Iris pigment epithelial cell (primary cell): Measurements from ENCODE around the gene ASB9.
"Not testable (repeated sequence)": the region's sequence is repeated elsewhere in the genome, so short reads cannot be mapped to it uniquely, and the experiment has no call there.

Experiments used
- DNase-seq: peaks from one replicate; pipeline ENCODE4 v3.0.0-alpha.2; 2011; ENCODE audit warnings: low read depth

The ASB9 gene

DNA sequence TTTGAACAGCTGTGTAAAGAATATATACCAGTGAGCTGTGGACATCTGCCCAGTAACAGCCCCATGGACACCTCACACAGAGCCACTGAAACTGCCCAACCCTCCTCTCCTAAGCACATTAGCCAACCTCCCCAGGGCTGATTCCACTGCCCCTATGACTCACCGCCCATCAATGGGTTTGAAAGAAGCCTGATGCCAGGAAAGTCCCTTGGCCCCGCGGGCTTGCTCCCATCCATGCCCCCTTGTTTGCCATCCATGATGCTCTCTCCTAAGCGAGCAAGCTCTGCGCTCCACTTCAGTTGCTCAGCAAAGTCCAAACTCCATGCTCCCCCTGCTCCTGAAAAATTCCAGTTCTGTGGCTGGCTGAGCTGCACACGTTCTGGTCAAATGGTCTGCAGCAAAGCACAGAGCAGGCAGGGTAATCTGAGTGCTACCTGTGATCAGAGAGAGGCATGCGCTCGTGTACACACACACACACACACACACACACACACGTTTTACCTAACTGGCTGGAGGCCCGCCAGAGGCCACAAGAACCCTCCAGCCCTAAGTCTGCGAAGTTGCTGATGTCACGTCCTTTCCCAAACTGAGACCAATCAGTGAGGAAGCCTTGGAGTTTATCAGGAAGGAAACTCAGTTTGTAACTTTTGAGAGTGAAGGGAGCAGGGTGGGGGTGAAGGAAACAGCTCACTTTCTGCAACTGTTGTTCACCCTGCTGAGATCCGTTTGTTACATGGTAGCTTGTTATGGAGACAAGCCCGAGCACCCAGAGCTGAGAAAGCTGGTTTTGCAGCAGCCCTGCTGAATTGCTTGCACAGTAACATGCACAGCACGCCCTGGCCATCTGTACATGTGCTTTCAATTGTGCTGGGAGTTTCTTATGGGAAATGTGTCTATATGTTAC, at the start of gene ASB9:
TSS of gene ASB9 (minus strand) at position 466 of the 904 bp plus-strand sequence. CDS start at position 257, 209 bp downstream.
- peak; percentile 77 for DNase-seq

GRCh38 chrX:15319075-15319474, 49.2 kb upstream of the ASB9 start:
- no peak for DNase-seq

DNA sequence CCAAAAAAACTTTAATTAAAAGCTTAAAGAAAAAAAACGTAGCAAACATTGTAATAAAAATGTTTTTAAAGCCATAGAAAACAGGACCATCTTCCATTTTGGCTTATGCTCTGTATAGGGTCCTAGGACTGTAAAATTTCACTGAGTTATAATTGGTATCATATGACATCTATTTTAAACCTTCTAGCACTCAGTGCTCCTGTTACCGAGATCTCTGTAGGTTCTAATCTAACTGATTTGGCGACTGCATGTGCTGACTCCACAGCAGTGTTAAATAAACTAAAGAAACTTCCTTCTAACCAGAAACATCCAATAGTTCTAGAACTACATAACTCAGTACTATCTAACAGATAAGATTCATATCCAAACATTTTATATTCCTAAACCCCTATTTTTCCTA, 45.6 kb upstream of the ASB9 start, which contains the start of gene ASB11:
TSS of gene ASB11 (minus strand) at position 132 of the 400 bp plus-strand sequence. CDS start at position 97, 35 bp downstream.
- no peak for DNase-seq

DNA sequence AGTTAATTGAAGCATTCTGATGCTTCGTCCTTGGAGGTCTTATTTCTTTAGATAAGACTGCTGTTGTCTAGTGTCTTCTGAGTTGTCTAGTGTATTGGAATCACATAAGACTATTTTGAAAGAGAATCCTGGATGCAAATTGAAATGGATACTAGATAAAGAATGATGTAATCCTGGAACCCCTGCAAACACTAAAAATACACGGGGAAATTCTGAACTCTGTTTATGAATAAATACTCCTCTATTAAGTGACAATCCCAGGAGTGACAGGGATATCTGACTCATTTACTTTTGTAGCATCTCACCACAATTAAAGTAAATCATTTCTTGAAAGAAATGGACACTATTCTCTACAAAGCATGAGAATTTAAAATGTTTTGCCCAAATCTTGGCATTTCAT, 44.6 kb upstream of the ASB9 start:
- no peak for DNase-seq

- DNase-seq = no peak
These were observed 41.2 kb upstream of the ASB9 start for GRCh38 chrX:15311119-15311518.

GRCh38 chrX:15310117-15310516, 40.2 kb upstream of the ASB9 start:
- DNase-seq = peak; percentile 51

GRCh38 chrX:15305899-15306298, 36.0 kb upstream of the ASB9 start:
- not testable (repeated sequence) for DNase-seq

DNA sequence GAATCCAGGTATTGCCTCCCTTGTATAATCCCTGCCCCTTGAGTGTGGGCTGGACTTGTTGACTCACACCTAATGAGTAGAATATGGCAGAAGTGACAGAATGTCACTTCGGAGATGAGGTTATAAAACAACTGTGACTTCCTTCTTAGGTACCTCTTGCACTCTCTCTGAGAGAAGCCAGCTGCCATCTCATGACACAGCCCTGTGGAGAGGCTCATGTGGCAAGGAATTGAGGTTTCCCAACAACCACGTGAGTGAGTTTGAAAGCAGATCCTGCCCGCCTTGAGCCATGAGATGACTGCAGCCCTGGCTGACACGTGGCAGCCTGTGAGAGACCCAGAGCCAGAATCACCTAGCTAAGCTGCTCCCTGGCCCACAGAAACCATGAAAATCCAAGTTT, 32.0 kb upstream of the ASB9 start:
- peak; percentile 14 for DNase-seq

DNA sequence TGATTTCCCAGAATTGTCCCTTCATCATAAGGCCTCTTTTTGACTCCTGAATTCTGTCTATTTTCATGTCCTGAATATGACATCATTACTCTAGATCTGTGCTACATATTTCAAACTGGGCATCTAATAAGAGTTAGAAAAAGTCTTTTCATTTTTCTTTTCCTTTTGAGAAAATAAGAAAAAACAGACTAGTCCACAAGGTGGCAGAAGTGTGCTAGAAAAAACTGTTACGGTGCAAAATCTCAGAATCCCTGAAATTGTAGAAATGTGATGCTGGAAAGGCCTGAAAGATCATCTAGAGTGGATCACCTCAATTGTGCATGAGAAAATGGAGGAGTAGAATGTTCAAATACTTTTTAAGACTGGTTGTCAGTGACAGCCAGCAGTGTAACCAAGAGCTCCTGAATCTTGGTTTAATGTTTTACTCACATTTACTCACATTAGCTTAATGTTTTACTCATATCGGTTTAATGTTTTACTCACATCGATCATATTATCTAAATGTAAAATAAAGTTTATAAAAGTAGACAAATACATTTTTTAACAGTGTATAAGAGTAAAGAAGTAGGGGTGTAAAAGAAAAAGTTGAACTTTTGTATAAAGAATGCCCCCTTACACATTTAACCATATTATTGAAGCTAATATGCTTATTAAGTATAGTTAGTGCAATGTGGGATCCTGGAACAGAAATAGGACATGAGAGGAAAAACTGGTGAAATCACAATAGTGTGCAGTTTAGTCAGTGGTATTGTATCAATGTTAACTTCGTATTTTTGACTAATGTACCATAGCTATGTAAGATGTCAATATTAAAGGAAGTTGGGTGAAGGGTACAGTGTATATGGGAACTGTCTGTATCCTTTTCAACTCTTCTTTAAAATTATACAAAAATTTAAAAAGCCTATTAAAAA, 30.3 kb upstream of the ASB9 start:
- DNase-seq = peak; percentile 18

GRCh38 chrX:15298780-15299179, 28.9 kb upstream of the ASB9 start:
- DNase-seq = no peak

GRCh38 chrX:15298201-15298600, 28.3 kb upstream of the ASB9 start:
- DNase-seq = no peak

DNA sequence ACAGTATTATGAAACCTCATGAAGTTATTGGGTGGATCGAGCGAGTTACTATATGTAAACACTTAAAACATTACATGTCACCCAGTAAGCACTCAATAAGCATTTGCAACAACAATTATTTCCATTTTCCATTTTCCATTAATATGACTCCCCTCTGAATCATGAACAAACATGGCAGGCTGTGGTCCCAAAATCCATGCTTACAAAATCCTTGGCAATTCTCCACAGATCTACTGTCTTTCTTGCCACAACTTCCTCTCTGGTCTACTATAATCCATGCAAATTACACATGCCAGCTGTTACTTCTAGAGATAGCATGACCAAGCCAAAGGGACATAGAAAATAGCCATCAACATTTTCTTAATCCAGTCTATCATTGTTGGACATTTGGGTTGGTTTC, 23.6 kb upstream of the ASB9 start:
- no peak for DNase-seq

DNA sequence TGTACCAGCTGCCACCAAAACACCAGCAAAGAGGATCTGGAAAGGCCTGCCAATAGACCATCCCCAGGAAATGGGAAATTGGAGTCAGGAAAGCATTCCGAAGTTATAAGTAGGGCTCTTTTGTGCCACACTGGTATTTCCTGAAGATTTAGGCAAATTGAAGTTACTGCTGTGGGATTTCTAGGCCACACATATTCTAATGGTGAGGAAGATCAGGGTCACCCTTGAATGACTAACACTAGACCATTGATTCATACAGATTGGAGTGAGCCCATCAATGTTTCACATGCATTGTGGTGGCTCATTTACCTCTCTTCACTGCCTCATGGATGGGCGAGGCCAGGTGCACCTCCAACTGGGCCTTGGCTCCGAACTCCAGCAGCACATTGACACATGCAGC, 23.0 kb upstream of the ASB9 start:
- DNase-seq = no peak

- DNase-seq = peak; percentile 5
These were observed 7.7 kb upstream of the ASB9 start for GRCh38 chrX:15277604-15278003.

GRCh38 chrX:15274946-15275345, 5.1 kb upstream of the ASB9 start:
- DNase-seq = no peak

DNA sequence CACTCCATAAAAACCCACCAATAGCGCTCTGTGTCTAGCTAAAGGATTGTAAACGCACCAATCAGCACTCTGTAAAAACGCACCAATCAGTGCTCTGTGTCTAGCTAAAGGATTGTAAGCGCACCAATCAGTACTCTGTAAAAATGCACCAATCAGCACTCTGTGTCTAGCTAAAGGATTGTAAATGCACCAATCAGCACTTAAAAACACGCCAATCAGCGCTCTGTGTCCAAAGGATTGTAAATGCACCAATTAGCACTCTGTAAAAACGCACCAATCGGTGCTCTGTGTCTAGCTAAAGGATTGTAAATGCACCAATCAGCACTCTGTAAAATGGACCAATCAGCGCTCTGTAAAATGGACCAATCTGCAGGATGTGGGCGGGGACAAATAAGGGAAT, 3.4 kb upstream of the ASB9 start:
- not testable (repeated sequence) for DNase-seq

DNA sequence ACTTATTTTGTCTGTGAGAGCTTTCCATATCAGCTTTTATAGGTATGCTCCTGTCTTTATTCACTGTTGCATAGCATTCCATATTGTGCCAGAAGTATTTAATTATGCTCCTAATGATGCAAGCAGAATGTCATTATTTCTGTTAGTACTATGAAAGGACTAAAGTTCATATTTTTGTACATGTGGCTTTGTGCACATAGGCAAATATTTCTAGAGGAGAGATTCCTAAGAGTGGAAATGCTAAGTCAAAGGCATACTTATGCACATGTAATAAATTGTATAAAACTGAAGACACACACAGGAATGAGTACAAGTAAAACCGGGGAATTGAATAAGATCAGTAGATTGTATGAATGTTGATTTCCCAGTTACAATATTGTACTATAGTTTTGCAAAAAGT, 1.9 kb upstream of the ASB9 start:
- DNase-seq = no peak

DNA sequence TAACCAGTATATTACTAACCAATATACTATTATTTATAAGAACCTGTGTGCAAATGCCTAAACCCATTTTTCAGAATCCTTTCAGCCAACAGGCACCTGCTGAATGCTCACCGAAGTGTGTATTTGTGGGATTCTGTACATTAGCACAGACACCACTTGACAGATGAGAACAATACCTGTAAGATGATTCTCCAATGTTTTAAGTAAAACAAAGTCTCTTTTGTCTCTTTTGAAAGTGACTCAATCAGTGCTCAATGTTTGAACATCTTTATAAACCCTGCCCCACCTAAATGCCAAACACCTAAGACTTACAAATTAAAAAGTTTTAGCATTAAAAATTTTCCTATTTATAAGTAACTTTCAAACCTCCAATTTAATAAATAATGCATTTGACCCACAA, 763 bp downstream of the ASB9 start:
- no peak for DNase-seq

DNA sequence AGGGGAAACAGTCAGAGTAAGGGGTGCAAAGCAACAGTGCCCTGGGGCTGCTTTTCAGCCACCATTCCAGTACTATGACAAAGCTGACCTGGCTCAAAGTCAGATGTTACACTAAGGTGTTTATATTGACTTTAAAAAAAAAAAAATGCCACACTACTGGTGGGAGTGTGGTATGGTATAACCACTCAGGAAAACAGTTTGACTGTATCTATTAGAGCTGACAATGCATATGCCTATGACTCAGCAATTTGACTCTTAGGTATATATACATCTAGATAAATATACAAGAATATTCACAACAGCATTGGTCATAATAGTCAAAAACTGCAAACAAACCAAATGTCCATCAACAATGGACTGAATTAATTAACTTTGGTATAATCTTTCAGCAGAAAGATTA, 15.0 kb downstream of the ASB9 start:
- no peak for DNase-seq

DNA sequence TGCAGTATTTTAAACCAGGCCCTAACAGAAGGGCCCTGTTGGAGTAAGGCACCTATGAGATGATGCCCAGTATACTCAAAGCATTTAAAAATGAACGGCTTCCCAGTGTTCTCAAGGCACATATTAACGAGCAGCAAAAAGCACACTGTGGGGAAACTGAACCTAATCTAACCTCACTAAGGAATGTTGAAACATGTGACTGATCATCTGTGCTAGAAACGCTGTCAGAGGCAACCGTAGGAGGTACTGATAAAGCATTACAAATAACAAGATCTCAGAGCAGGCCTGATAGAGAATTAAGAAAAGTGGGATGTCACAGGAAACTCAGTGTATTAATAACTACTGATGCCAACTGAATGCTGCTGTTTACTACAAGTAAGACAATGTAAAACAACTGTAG, 24.0 kb downstream of the ASB9 start:
- DNase-seq = peak; percentile 51

GRCh38 chrX:15244421-15244820, 25.5 kb downstream of the ASB9 start:
- no peak for DNase-seq

DNA sequence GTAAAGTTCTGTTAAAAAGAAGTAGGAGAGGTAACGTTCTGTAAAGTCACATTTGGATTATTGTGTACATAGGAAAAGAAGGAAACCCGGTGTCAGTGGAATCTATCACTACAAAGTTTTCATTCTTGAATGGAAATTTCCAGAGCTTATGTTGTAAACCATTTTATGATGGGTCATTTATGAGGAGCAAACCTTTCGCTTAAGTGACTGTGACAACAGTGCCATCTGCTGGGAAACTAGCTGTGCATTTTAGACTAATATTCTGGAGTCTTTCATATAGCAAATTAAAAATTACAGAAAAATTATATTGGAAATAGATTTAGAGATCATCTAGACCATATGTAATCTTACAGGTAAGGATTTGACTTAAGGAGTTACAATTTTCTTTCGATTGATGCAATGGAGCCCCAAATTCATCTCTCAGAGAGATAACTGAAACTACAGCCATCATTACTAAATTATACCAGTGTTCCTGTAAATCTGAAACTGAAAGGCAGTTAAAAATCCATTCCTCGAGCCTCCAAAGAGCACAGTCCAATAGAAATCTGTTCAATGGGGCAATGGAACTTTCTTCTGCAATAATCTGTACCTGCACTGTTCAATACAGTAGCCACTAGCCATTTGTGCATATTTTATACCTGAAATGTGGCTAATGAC, 26.9 kb downstream of the ASB9 start:
- DNase-seq = peak; percentile 63
